DOHH2 (cell line): Measurements from ENCODE around the gene SMAD7.

ENCODE experiments used
- H3F3A ChIP-seq: fragments of 200-600 bp; sonication (generic), shearing (Covaris generic); 2 replicates; pipeline ENCODE4 v1.6.0; 2016; ENCODE audit warnings: antibody characterized with exemption, mild to moderate bottlenecking; ENCODE audit not compliant: control insufficient read depth, insufficient read depth
- H3K27ac ChIP-seq: fragments of 200-600 bp; sonication (generic); 2 replicates; pipeline ENCODE4 v1.5.1; 2014; ENCODE audit warnings: low read depth, mild to moderate bottlenecking, low read length, moderate library complexity
- H3K27me3 ChIP-seq: fragments of 200-600 bp; sonication (generic); 2 replicates; pipeline ENCODE4 v1.6.1; 2014; ENCODE audit warnings: mild to moderate bottlenecking, low read length, mixed read lengths; ENCODE audit not compliant: control insufficient read depth
- H3K36me3 ChIP-seq: fragments of 200-600 bp; sonication (generic); 2 replicates; pipeline ENCODE4 v1.6.1; 2014; ENCODE audit warnings: mild to moderate bottlenecking, low read length, moderate library complexity, mixed read lengths; ENCODE audit not compliant: control insufficient read depth
- H3K4me1 ChIP-seq: fragments of 200-600 bp; sonication (generic); 2 replicates; pipeline ENCODE4 v1.6.1; 2014; ENCODE audit warnings: mild to moderate bottlenecking, low read length, mixed read lengths; ENCODE audit not compliant: control insufficient read depth
- H3K4me2 ChIP-seq: fragments of 200-600 bp; sonication (generic); 2 replicates; pipeline ENCODE4 v1.6.0; 2014; ENCODE audit warnings: mild to moderate bottlenecking, low read length, moderate library complexity
- H3K4me3 ChIP-seq: fragments of 200-600 bp; sonication (generic); 2 replicates; pipeline ENCODE4 v1.5.1; 2014; ENCODE audit warnings: mild to moderate bottlenecking, low read length, mixed read lengths
- H3K79me2 ChIP-seq: fragments of 200-600 bp; sonication (generic); 2 replicates; pipeline ENCODE4 v1.6.1; 2014; ENCODE audit warnings: mild to moderate bottlenecking, low read length, mixed read lengths; ENCODE audit not compliant: control insufficient read depth
- H3K9me2 ChIP-seq: fragments of 200-600 bp; sonication (generic); replicated peaks from 2 replicates; pipeline ENCODE4 v1.6.1; 2014; ENCODE audit warnings: mild to moderate bottlenecking, low read length, mixed read lengths; ENCODE audit not compliant: control insufficient read depth
- H3K9me3 ChIP-seq: fragments of 200-600 bp; sonication (generic); 2 replicates; pipeline ENCODE4 v1.6.1; 2014; ENCODE audit warnings: antibody characterized with exemption, low read length, mixed read lengths; ENCODE audit not compliant: control insufficient read depth, insufficient read depth
- H4K20me1 ChIP-seq: fragments of 200-600 bp; sonication (generic); 2 replicates; pipeline ENCODE4 v1.6.0; 2014; ENCODE audit warnings: low read depth, mild to moderate bottlenecking, antibody characterized with exemption, low read length, moderate library complexity; ENCODE audit not compliant: control insufficient read depth, insufficient read depth
- CTCF ChIP-seq: fragments of 200-600 bp; sonication (generic); IDR thresholded peaks from one replicate; pipeline ENCODE4 v1.5.1; 2014; ENCODE audit warnings: antibody characterized with exemption, mild to moderate bottlenecking, low read depth, low read length; ENCODE audit not compliant: poor library complexity, severe bottlenecking
- EZH2phosphoT487 ChIP-seq: fragments of 200-600 bp; sonication (generic); IDR thresholded peaks from 2 replicates; pipeline ENCODE4 v1.6.1; 2017; ENCODE audit warnings: borderline replicate concordance, mild to moderate bottlenecking, antibody characterized with exemption, low read length, moderate library complexity, mixed read lengths

SMAD7 gene

GRCh38 chr18:48920408-48921038, 30.2 kb downstream of the SMAD7 start:
- Histone ChIP-seq H3F3A (no peaks in the 10 kb centered on the region), H3K36me3 (no peaks in the 10 kb centered on the region), H3K9me2 (no peaks in the 10 kb centered on the region), H3K9me3 (no peaks in the 10 kb centered on the region), H3K27me3 (peaks cover 17% of the 10 kb centered on the region), H3K27ac (no peak overlapping the region), H4K20me1 (no peaks in the 10 kb centered on the region), H3K4me1 (peaks cover 36% of the 10 kb centered on the region), H3K4me3 (no peak overlapping the region), H3K79me2 (no peaks in the 10 kb centered on the region), H3K4me2 (no peak overlapping the region)
- no peak for TF ChIP-seq CTCF
- no peak for TF ChIP-seq EZH2phosphoT487

- Histone ChIP-seq H3K9me3 (no peaks in the 10 kb centered on the region), H3K4me1 (peaks cover 29% of the 10 kb centered on the region), H3K27me3 (peaks cover 17% of the 10 kb centered on the region), H3K4me3 (no peak overlapping the region), H4K20me1 (no peaks in the 10 kb centered on the region), H3K27ac (no peak overlapping the region), H3K36me3 (no peaks in the 10 kb centered on the region), H3F3A (no peaks in the 10 kb centered on the region), H3K9me2 (no peaks in the 10 kb centered on the region), H3K79me2 (no peaks in the 10 kb centered on the region), H3K4me2 (no peak overlapping the region)
- TF ChIP-seq EZH2phosphoT487, result no peak
- no peak for TF ChIP-seq CTCF
Observed at GRCh38 chr18:48919547-48919946, 31.2 kb downstream of the SMAD7 start.

- TF ChIP-seq EZH2phosphoT487 (no peak), CTCF (no peak)
- Histone ChIP-seq H3K9me3 (no peaks in the 10 kb centered on the region), H3F3A (no peaks in the 10 kb centered on the region), H3K4me3 (no peak overlapping the region), H3K79me2 (no peaks in the 10 kb centered on the region), H3K27me3 (peaks cover 17% of the 10 kb centered on the region), H3K27ac (no peak overlapping the region), H3K4me1 (peaks cover 28% of the 10 kb centered on the region), H4K20me1 (no peaks in the 10 kb centered on the region), H3K4me2 (0 out of 2 replicates have a peak overlapping the region, but pooled peaks have one; percentile 4), H3K36me3 (no peaks in the 10 kb centered on the region), H3K9me2 (no peaks in the 10 kb centered on the region)
Observed at GRCh38 chr18:48918660-48919456, 31.9 kb downstream of the SMAD7 start.
